ENCODE measurements around the gene ANO4.

The ANO4 gene

DNA sequence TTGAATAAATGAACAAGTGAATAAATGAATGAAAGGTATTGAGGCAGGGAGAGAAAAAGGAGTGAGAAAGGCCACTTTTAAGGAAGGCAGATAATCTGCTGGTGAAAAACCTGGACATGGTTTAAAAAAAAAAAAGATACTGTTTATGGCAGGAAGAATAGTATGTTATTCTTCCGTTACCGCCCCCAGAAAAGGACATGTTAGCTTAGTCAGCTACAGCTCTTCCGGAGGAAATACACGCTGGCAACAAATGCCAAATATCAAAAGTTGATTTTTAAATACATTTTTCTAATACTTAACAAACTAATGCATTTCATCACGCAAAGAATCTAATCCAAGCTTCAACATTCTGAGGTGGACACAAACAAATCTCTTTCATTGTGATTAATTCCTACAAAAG, 372.3 kb downstream of the ANO4 start:
- no peaks in the 10 kb centered on the region for H3K9me3 ChIP-seq (replicated peaks in 1 of 11)
- H4K20me1 ChIP-seq, result no peaks in the 10 kb centered on the region
- H3K36me3 ChIP-seq, result no peaks in the 10 kb centered on the region
- H3K27me3 ChIP-seq, result no peaks in the 10 kb centered on the region
- H3K4me1 ChIP-seq, result no peaks in the 10 kb centered on the region
- H3K4me3 ChIP-seq, result no peak overlapping the region
- TF ChIP-seq Cebpa-rat (IDR thresholded peaks at IDR 0.05), result no peak
- H3K9ac ChIP-seq, result no peak overlapping the region
- H3K4me2 ChIP-seq, result no peak overlapping the region
- H3K27ac ChIP-seq, result no peak overlapping the region

DNA sequence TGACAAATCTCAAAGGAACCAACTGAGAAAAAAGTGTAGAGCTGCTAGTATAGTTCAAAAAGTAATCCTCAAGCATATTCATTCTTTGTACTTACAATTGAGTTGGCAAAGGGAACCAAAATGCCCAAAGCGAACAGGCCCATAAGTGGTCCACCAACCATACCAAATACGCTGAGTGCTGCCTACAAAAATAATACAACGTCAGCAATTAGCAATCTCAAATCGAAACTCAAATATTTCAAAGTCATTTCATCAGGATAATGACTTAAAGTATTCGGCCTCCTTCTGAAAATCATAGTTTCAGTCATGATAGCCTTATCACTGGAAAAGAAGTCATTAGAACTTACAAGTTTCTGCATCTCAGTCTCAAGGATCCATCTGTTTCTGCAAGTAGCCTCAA, 373.4 kb downstream of the ANO4 start:
- H3K9ac ChIP-seq, result no peak overlapping the region
- no peak overlapping the region for H3K4me2 ChIP-seq
- no peaks in the 10 kb centered on the region for H3K27me3 ChIP-seq
- no peak for TF ChIP-seq Cebpa-rat (IDR thresholded peaks at IDR 0.05)
- no peaks in the 10 kb centered on the region for H4K20me1 ChIP-seq
- H3K4me1 ChIP-seq, result no peaks in the 10 kb centered on the region
- no peaks in the 10 kb centered on the region for H3K9me3 ChIP-seq (replicated peaks in 1 of 11)
- no peak overlapping the region for H3K4me3 ChIP-seq
- no peak overlapping the region for H3K27ac ChIP-seq
- H3K36me3 ChIP-seq, result no peaks in the 10 kb centered on the region

DNA sequence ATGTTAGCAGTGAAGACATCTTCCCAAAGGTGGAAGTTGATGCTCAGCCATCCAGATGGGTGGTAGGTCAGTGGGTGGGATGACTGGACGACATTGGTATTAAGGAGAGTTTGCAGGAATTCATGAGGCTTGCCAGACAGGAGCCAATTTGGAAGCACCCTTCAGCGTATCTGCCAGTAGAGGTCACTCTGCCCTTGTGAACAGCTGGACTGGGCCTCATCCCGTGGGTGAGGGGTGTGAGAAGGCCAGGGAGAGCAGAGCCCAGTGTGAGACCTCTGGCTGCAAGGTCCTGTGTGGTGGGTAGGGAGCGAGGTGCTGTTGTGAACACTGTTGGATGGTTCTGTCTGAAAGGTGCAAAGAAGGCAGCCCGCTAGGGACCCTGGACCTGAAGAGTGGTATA, 377.7 kb downstream of the ANO4 start:
- no peaks in the 10 kb centered on the region for H3K4me1 ChIP-seq
- no peak overlapping the region for H3K27ac ChIP-seq
- H3K36me3 ChIP-seq, result no peaks in the 10 kb centered on the region
- H3K9me3 ChIP-seq (replicated peaks in 1 of 11), result peaks cover 0 to 18% (median 8%) of the 10 kb centered on the region in 11 experiments; a peak in 9 of 22 replicates
- H3K4me3 ChIP-seq, result no peak overlapping the region
- no peak for TF ChIP-seq Cebpa-rat (IDR thresholded peaks at IDR 0.05)
- no peak overlapping the region for H3K4me2 ChIP-seq
- H3K27me3 ChIP-seq, result no peaks in the 10 kb centered on the region
- no peak overlapping the region for H3K9ac ChIP-seq
- no peaks in the 10 kb centered on the region for H4K20me1 ChIP-seq

DNA sequence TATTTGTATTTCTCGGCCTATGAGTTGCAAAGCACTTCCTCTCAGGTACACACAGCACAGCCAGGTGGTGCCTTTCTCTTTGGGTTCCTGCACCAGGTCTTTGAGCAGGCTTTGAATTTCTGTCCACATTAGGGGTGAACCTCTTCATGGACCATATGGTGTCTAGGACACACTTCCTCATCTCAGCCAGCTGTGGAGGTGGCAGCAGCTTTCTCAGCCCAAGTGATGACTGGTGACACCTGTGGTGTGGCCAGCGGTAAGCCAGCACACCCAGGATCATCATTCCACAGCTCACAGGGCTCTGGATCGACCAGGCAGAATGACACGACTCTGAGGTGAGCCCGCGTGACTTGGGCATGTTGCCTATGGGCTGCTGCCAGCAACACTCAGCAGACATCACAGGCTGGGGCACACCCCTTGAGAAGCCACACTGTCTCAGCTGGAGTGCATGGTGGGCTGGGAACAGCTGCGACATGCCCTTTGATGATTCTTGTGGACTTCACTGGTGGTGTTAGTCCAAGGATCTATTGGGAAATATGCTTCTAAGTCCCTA, 378.7 kb downstream of the ANO4 start:
- H3K9me3 ChIP-seq (replicated peaks in 1 of 11), result peaks cover 0 to 18% (median 8%) of the 10 kb centered on the region in 11 experiments; a peak in 9 of 22 replicates
- no peaks in the 10 kb centered on the region for H3K36me3 ChIP-seq
- no peak overlapping the region for H3K4me3 ChIP-seq
- H3K27me3 ChIP-seq, result no peaks in the 10 kb centered on the region
- H3K9ac ChIP-seq, result no peak overlapping the region
- H3K4me1 ChIP-seq, result no peaks in the 10 kb centered on the region
- H3K4me2 ChIP-seq, result no peak overlapping the region
- no peak for TF ChIP-seq Cebpa-rat (IDR thresholded peaks at IDR 0.05)
- H4K20me1 ChIP-seq, result no peaks in the 10 kb centered on the region
- H3K27ac ChIP-seq, result no peak overlapping the region

DNA sequence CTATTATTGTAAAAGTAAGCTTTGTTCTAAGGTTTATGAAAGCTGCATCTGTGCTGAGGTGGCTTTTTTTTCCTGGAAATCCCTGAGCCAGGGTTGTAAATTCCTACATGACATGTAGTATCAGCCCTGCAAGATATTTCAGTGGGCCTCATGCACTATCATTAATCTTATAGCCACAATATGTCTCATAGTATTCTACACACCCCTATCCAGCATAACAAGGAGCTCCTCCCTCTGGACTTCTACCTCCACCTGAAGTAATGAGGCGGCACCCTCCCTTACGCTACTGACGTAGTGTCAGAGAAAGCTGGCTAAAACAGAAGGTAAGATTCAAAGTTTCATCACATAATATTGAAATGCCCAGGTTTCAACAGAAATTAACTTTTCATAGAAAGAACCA, 380.0 kb downstream of the ANO4 start:
- Histone ChIP-seq H3K4me1 (no peaks in the 10 kb centered on the region), H3K4me2 (no peak overlapping the region), H4K20me1 (no peaks in the 10 kb centered on the region), H3K27ac (no peak overlapping the region), H3K9ac (no peak overlapping the region), H3K27me3 (no peaks in the 10 kb centered on the region), H3K9me3 (replicated peaks in 1 of 11) (peaks cover 0 to 18% (median 8%) of the 10 kb centered on the region in 11 experiments; a peak in 9 of 22 replicates), H3K36me3 (no peaks in the 10 kb centered on the region), H3K4me3 (no peak overlapping the region)
- no peak for TF ChIP-seq Cebpa-rat (IDR thresholded peaks at IDR 0.05)
